Neuronal stem cell (in vitro differentiated cells): ENCODE results near the gene ARSG.
A peak's percentile ranks its signal among the peaks of the same experiment; 100 is the strongest.
"Not testable (repeated sequence)": the region's sequence is repeated elsewhere in the genome, so short reads cannot be mapped to it uniquely, and the experiment has no call there.

ENCODE experiments used
- DNase-seq: peaks from one replicate; pipeline ENCODE4 v3.0.0-alpha.2; 2013; ENCODE audit warnings: low spot score
- H2AFZ ChIP-seq: one replicate; pipeline ENCODE4 v1.6.1; 2013; ENCODE audit warnings: mild to moderate bottlenecking, low read length, inconsistent platforms
- H2AK5ac ChIP-seq: 2 replicates; pipeline ENCODE4 v1.6.1; 2013; ENCODE audit warnings: low read depth, mild to moderate bottlenecking, inconsistent platforms, low read length, moderate library complexity, mixed read lengths
- H2BK120ac ChIP-seq: 2 replicates; pipeline ENCODE4 v1.6.1; 2013; ENCODE audit warnings: low read depth, mild to moderate bottlenecking, inconsistent platforms, low read length, moderate library complexity, mixed read lengths
- H2BK12ac ChIP-seq: one replicate; pipeline ENCODE4 v1.6.1; 2013; ENCODE audit warnings: low read length, inconsistent platforms
- H2BK15ac ChIP-seq: 2 replicates; pipeline ENCODE4 v1.6.1; 2013; ENCODE audit warnings: mild to moderate bottlenecking, low read length, inconsistent platforms, mixed read lengths
- H2BK5ac ChIP-seq: one replicate; pipeline ENCODE4 v1.6.1; 2013; ENCODE audit warnings: inconsistent platforms, mild to moderate bottlenecking, low read length, moderate library complexity
- H3K14ac ChIP-seq: one replicate; pipeline ENCODE4 v1.6.1; 2013; ENCODE audit warnings: low read length, inconsistent platforms
- H3K18ac ChIP-seq: 2 replicates; pipeline ENCODE4 v1.6.1; 2013; ENCODE audit warnings: low read length, inconsistent platforms
- H3K23ac ChIP-seq: 2 replicates; pipeline ENCODE4 v1.6.1; 2013; ENCODE audit warnings: low read depth, mild to moderate bottlenecking, mixed read lengths, low read length, inconsistent platforms; ENCODE audit not compliant: poor library complexity
- H3K27ac ChIP-seq: replicated peaks from 3 replicates; pipeline ENCODE4 v1.5.1; 2013; ENCODE audit warnings: low read length, inconsistent platforms
- H3K27me3 ChIP-seq, 3 experiments: 2 replicates each; pipeline ENCODE4 v1.6.1; 2013; ENCODE audit warnings: low read length in 3 of 3, mild to moderate bottlenecking in 2 of 3, inconsistent platforms in 1 of 3, low read depth in 1 of 3, mixed read lengths in 1 of 3, moderate library complexity in 1 of 3; ENCODE audit not compliant: control insufficient read depth in 3 of 3, insufficient read depth in 3 of 3
- H3K36me3 ChIP-seq, 2 donors: replicated peaks in 1 of 2; 2 replicates each; pipeline ENCODE4 v1.6.1; 2013; ENCODE audit warnings: low read length in 2 of 2; ENCODE audit not compliant: control insufficient read depth in 2 of 2, insufficient read depth in 2 of 2
- H3K4ac ChIP-seq: 2 replicates; pipeline ENCODE4 v1.6.1; 2013; ENCODE audit warnings: inconsistent platforms, mild to moderate bottlenecking, low read length, moderate library complexity
- H3K4me1 ChIP-seq, 2 donors: 1 replicate in 1 of 2; 2 replicates in 1 of 2; pipeline ENCODE4 v1.6.1; 2013; ENCODE audit warnings: low read length in 2 of 2, low read depth in 1 of 2; ENCODE audit not compliant: control insufficient read depth in 2 of 2, insufficient read depth in 1 of 2
- H3K4me2 ChIP-seq: one replicate; pipeline ENCODE4 v1.6.1; 2013; ENCODE audit warnings: mild to moderate bottlenecking, low read length, inconsistent platforms; ENCODE audit not compliant: insufficient read depth, poor library complexity, severe bottlenecking
- H3K4me3 ChIP-seq, 2 donors: 2 replicates each; pipeline ENCODE4 v1.5.1; 2013; ENCODE audit warnings: low read length in 2 of 2, mild to moderate bottlenecking in 2 of 2, inconsistent platforms in 1 of 2, moderate library complexity in 1 of 2
- H3K79me1 ChIP-seq: one replicate; pipeline ENCODE4 v1.6.1; 2013; ENCODE audit warnings: low read depth, mild to moderate bottlenecking, inconsistent platforms, low read length, moderate library complexity
- H3K9ac ChIP-seq: one replicate; pipeline ENCODE4 v1.6.1; 2013; ENCODE audit warnings: mild to moderate bottlenecking, low read depth, low read length, inconsistent platforms; ENCODE audit not compliant: poor library complexity
- H3K9me3 ChIP-seq, 2 donors: replicated peaks in 1 of 2; 2 replicates each; pipeline versions ENCODE3 to v1.6.1; 2013; ENCODE audit warnings: low read length in 2 of 2, mild to moderate bottlenecking in 2 of 2, inconsistent platforms in 1 of 2, low read depth in 1 of 2, mixed read lengths in 1 of 2, moderate library complexity in 1 of 2; ENCODE audit not compliant: control insufficient read depth in 2 of 2, insufficient read depth in 1 of 2
- H4K8ac ChIP-seq: one replicate; pipeline ENCODE4 v1.6.1; 2013; ENCODE audit warnings: low read depth, mild to moderate bottlenecking, inconsistent platforms, low read length, moderate library complexity
- H4K91ac ChIP-seq: one replicate; pipeline ENCODE4 v1.6.1; 2013; ENCODE audit warnings: low read length, low read depth, mild to moderate bottlenecking, inconsistent platforms; ENCODE audit not compliant: poor library complexity
- WGBS, 2 donors: extraction: QIAGEN DNeasy Blood & Tissue Kit; methylation state at CpG; one replicate each; pipeline ENCODE4 v1.1.7; 2013; ENCODE audit warnings: missing lambda C conversion rate in 2 of 2, mixed read lengths in 1 of 2; ENCODE audit not compliant: insufficient read length in 2 of 2, insufficient replicate concordance in 1 of 2; ENCODE audit errors: extremely low coverage in 2 of 2; 5-methylcytosine and 5-hydroxymethylcytosine counted together

ARSG gene

GRCh38 chr17:68263101-68263681 lies 28.1 kb upstream of the ARSG start:
- not testable (repeated sequence) for H3K27ac ChIP-seq, H3K18ac ChIP-seq, H4K8ac ChIP-seq, H3K4me2 ChIP-seq, H3K9ac ChIP-seq, H2AFZ ChIP-seq, H2BK5ac ChIP-seq, H2BK15ac ChIP-seq, H2BK12ac ChIP-seq, H3K9me3 ChIP-seq, DNase-seq, H4K91ac ChIP-seq, H3K4ac ChIP-seq, H2AK5ac ChIP-seq, H3K4me3 ChIP-seq, H3K14ac ChIP-seq, H3K27me3 ChIP-seq, H3K4me1 ChIP-seq, H3K79me1 ChIP-seq, H2BK120ac ChIP-seq
- H3K36me3 ChIP-seq = peaks cover 0 to 22% of the 10 kb centered on the region in 2 donors
- WGBS, 2 donors = no CpG with 5 or more reads among the region's 9 CpGs
- H3K23ac ChIP-seq = peak overlapping the region; percentile 44

DNA sequence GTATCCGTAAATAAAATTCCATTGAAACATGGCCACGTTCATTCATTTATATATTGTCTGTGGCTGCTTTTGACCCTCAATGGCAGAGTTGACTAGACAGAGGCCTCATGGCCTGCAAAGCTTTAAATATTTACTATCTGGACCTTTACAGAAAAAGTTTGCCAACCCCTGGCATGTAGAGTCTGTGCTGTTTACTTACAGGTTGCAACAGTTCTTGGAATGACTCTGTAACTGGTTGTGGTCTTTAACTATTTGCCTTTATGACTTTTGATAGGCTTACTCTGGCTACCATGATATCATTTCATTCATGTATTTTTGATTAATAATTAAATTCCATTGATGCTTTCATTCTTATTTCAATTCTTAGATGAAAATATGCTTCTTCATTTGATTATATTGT lies 25.5 kb upstream of the ARSG start:
- no CpG with 5 or more reads among the region's 2 CpGs for WGBS, 2 donors
- H3K27me3 ChIP-seq = not testable (repeated sequence)

DNA sequence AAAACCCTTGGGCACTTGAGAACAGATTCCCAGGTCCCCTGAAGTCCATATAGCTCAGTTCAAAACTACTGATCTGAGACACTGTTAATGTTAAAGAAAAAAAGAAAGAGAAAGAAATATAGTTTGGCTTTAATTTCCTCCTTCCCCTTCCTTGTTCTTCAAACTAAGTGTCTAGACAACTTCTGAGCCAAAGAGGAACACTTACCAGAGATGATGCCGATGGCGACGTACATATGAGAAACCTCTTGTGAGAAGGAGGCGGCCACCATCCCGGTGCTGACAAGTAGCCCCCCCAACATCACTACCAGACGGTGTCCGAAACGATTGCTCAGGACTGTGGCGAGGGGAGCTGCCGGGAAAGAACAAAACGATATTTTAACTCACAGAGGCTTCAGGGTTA lies 17.6 kb upstream of the ARSG start:
- H3K27ac ChIP-seq = no peak overlapping the region
- DNase-seq = no peak
- WGBS, 2 donors = no CpG with 5 or more reads among the region's 11 CpGs
- H3K36me3 ChIP-seq = peaks cover 0 to 75% of the 10 kb centered on the region in 2 donors
- no peak overlapping the region for H4K8ac ChIP-seq
- no peak overlapping the region for H3K9ac ChIP-seq
- H4K91ac ChIP-seq = no peak overlapping the region
- H3K79me1 ChIP-seq = no peaks in the 10 kb centered on the region
- no peak overlapping the region for H3K14ac ChIP-seq
- peaks cover 2 to 13% of the 10 kb centered on the region in 2 donors for H3K9me3 ChIP-seq
- no peak overlapping the region for H3K18ac ChIP-seq
- H2BK15ac ChIP-seq = no peak overlapping the region
- H2BK12ac ChIP-seq = no peak overlapping the region
- H3K4me1 ChIP-seq = no peaks in the 10 kb centered on the region
- H2BK120ac ChIP-seq = no peak overlapping the region
- H2AK5ac ChIP-seq = no peak overlapping the region
- no peaks in the 10 kb centered on the region for H3K27me3 ChIP-seq
- H3K4me2 ChIP-seq = no peak overlapping the region
- H3K23ac ChIP-seq = no peak overlapping the region
- no peak overlapping the region for H3K4ac ChIP-seq
- H3K4me3 ChIP-seq = no peak overlapping the region
- H2AFZ ChIP-seq = no peak overlapping the region
- H2BK5ac ChIP-seq = no peak overlapping the region

More for the DNA sequence above, 25.5 kb upstream of the ARSG start:
- not testable (repeated sequence) for H3K27ac ChIP-seq, H3K18ac ChIP-seq, H2BK5ac ChIP-seq, H4K8ac ChIP-seq, H3K4me3 ChIP-seq, H2BK12ac ChIP-seq, H3K4ac ChIP-seq, H3K4me2 ChIP-seq, H3K9me3 ChIP-seq, H2BK15ac ChIP-seq, H4K91ac ChIP-seq, H2BK120ac ChIP-seq, H2AK5ac ChIP-seq, H3K9ac ChIP-seq, DNase-seq, H3K14ac ChIP-seq, H3K23ac ChIP-seq, H2AFZ ChIP-seq, H3K4me1 ChIP-seq, H3K79me1 ChIP-seq
- peaks cover 0 to 39% of the 10 kb centered on the region in 2 donors for H3K36me3 ChIP-seq

GRCh38 chr17:68276339-68276738 lies 15.0 kb upstream of the ARSG start:
- not testable (repeated sequence) for H3K14ac ChIP-seq, H3K23ac ChIP-seq, H3K9ac ChIP-seq, H3K27me3 ChIP-seq, H3K4me3 ChIP-seq, H2BK15ac ChIP-seq, H3K4me2 ChIP-seq, H3K4ac ChIP-seq, H2AK5ac ChIP-seq, H4K8ac ChIP-seq, H3K27ac ChIP-seq, H3K79me1 ChIP-seq, DNase-seq, H2BK12ac ChIP-seq, H3K4me1 ChIP-seq, H3K18ac ChIP-seq, H2AFZ ChIP-seq, H2BK5ac ChIP-seq, H4K91ac ChIP-seq, H2BK120ac ChIP-seq
- WGBS, 2 donors = no CpG with 5 or more reads among the region's 3 CpGs
- H3K36me3 ChIP-seq = peaks cover 0 to 78% of the 10 kb centered on the region in 2 donors
- peaks cover 2 to 32% of the 10 kb centered on the region in 2 donors for H3K9me3 ChIP-seq
